SKM-1 treated with dmso at 0.1 percent for 144 hours (cell line): Measurements from ENCODE around the gene LYST.
A peak's percentile ranks its signal among the peaks of the same experiment; 100 is the strongest.

ENCODE experiments used
- DNase-seq: peaks from one replicate; lab custom pipeline; 2025; ENCODE audit not compliant: unreplicated experiment; lab: John Stamatoyannopoulos, UW

LYST gene

GRCh38 chr1:235885655-235886262 is 19.1 kb upstream of the LYST start:
- no peak for DNase-seq

GRCh38 chr1:235883261-235883927 is 16.7 kb upstream of the LYST start:
- DNase-seq: no peak

- DNase-seq: no peak
Measured at GRCh38 chr1:235882816-235883215, 16.1 kb upstream of the LYST start.

- DNase-seq: no peak
Measured at GRCh38 chr1:235881930-235882700, 15.4 kb upstream of the LYST start.

- DNase-seq: peak; percentile 32
Measured at GRCh38 chr1:235878082-235878811, 11.5 kb upstream of the LYST start.

GRCh38 chr1:235876402-235876841 is 9.7 kb upstream of the LYST start:
- no peak for DNase-seq

GRCh38 chr1:235875036-235875597 is 8.4 kb upstream of the LYST start:
- no peak for DNase-seq

GRCh38 chr1:235874261-235874660 is 7.6 kb upstream of the LYST start:
- DNase-seq: no peak

- DNase-seq: no peak
Measured at GRCh38 chr1:235873571-235873970, 6.9 kb upstream of the LYST start.

GRCh38 chr1:235873045-235873444 is 6.3 kb upstream of the LYST start:
- DNase-seq: no peak

GRCh38 chr1:235872270-235872669 is 5.6 kb upstream of the LYST start:
- DNase-seq: no peak

- peak; percentile 90 for DNase-seq
Measured at GRCh38 chr1:235867903-235868469, 1.3 kb upstream of the LYST start.

GRCh38 chr1:235866913-235867845 is 473 bp upstream of the LYST start:
- DNase-seq: peak; percentile 95

- DNase-seq: no peak
Measured at GRCh38 chr1:235865565-235866204, 1.0 kb downstream of the LYST start.

- no peak for DNase-seq
Measured at GRCh38 chr1:235864931-235865525, 1.7 kb downstream of the LYST start.

GRCh38 chr1:235864469-235864868 is 2.2 kb downstream of the LYST start:
- no peak for DNase-seq

GRCh38 chr1:235863699-235864093 is 3.0 kb downstream of the LYST start:
- DNase-seq: no peak

- DNase-seq: no peak
Measured at GRCh38 chr1:235861857-235862256, 4.8 kb downstream of the LYST start.

GRCh38 chr1:235860829-235861228 is 5.9 kb downstream of the LYST start:
- no peak for DNase-seq
